ENCODE results near the gene AP3S2.
"Not testable (repeated sequence)": the region's sequence is repeated elsewhere in the genome, so short reads cannot be mapped to it uniquely, and the experiment has no call there.

Gene AP3S2

GRCh38 chr15:89837134-89837829, 56.5 kb downstream of the AP3S2 start:
- Histone ChIP-seq H3K4me3 (ENCODE audit: insufficient read depth, low read length, poor library complexity, severe bottlenecking) (no peak overlapping the region), H3K79me2 (ENCODE audit: insufficient read depth, low read length) (no peaks in the 10 kb centered on the region), H4K20me1 (ENCODE audit: low read depth, low read length) (no peaks in the 10 kb centered on the region), H3K27me3 (ENCODE audit: low read length) (no peaks in the 10 kb centered on the region), H3K36me3 (ENCODE audit: low read length) (no peaks in the 10 kb centered on the region), H3K9ac (ENCODE audit: low read length) (no peak overlapping the region), H3K9me2 (replicated peaks; ENCODE audit: insufficient read depth, low read length) (no peaks in the 10 kb centered on the region), H3K9me3 (ENCODE audit: insufficient read depth, low read length) (no peaks in the 10 kb centered on the region), H3F3A (ENCODE audit: insufficient read depth) (no peaks in the 10 kb centered on the region), H2AFZ (ENCODE audit: low read depth, low read length, severe bottlenecking) (no peak overlapping the region), H3K4me2 (ENCODE audit: low read depth, low read length, poor library complexity, severe bottlenecking) (no peak overlapping the region), H3K27ac (ENCODE audit: low read depth, low read length) (no peak overlapping the region)
- no peak for TF ChIP-seq EZH2phosphoT487 (conservative IDR thresholded peaks at IDR 0.05; ENCODE audit: low read length)
- TF ChIP-seq CTCF (IDR thresholded peaks at IDR 0.05; ENCODE audit: insufficient read depth, low read length, poor library complexity, severe bottlenecking) = no peak

GRCh38 chr15:89836267-89837133, 57.3 kb downstream of the AP3S2 start:
- Histone ChIP-seq H3K9me2 (replicated peaks; ENCODE audit: insufficient read depth, low read length) (no peaks in the 10 kb centered on the region), H3K4me2 (ENCODE audit: low read depth, low read length, poor library complexity, severe bottlenecking) (no peak overlapping the region), H3K9me3 (ENCODE audit: insufficient read depth, low read length) (no peaks in the 10 kb centered on the region), H3K36me3 (ENCODE audit: low read length) (no peaks in the 10 kb centered on the region), H2AFZ (ENCODE audit: low read depth, low read length, severe bottlenecking) (no peak overlapping the region), H3K9ac (ENCODE audit: low read length) (no peak overlapping the region), H3K27ac (ENCODE audit: low read depth, low read length) (no peak overlapping the region), H3F3A (ENCODE audit: insufficient read depth) (no peaks in the 10 kb centered on the region), H3K79me2 (ENCODE audit: insufficient read depth, low read length) (no peaks in the 10 kb centered on the region), H4K20me1 (ENCODE audit: low read depth, low read length) (no peaks in the 10 kb centered on the region), H3K4me3 (ENCODE audit: insufficient read depth, low read length, poor library complexity, severe bottlenecking) (no peak overlapping the region), H3K27me3 (ENCODE audit: low read length) (no peaks in the 10 kb centered on the region)
- TF ChIP-seq EZH2phosphoT487 (conservative IDR thresholded peaks at IDR 0.05; ENCODE audit: low read length) (no peak), CTCF (IDR thresholded peaks at IDR 0.05; ENCODE audit: insufficient read depth, low read length, poor library complexity, severe bottlenecking) (no peak)

GRCh38 chr15:89835176-89835564, 58.6 kb downstream of the AP3S2 start:
- no peak overlapping the region for H3K27ac ChIP-seq (ENCODE audit: low read depth, low read length)
- H3F3A ChIP-seq (ENCODE audit: insufficient read depth) = no peaks in the 10 kb centered on the region
- no peak overlapping the region for H3K4me3 ChIP-seq (ENCODE audit: insufficient read depth, low read length, poor library complexity, severe bottlenecking)
- no peak overlapping the region for H2AFZ ChIP-seq (ENCODE audit: low read depth, low read length, severe bottlenecking)
- no peaks in the 10 kb centered on the region for H4K20me1 ChIP-seq (ENCODE audit: low read depth, low read length)
- H3K36me3 ChIP-seq (ENCODE audit: low read length) = no peaks in the 10 kb centered on the region
- H3K9me2 ChIP-seq (replicated peaks; ENCODE audit: insufficient read depth, low read length) = no peaks in the 10 kb centered on the region
- no peaks in the 10 kb centered on the region for H3K79me2 ChIP-seq (ENCODE audit: insufficient read depth, low read length)
- H3K9me3 ChIP-seq (ENCODE audit: insufficient read depth, low read length) = no peaks in the 10 kb centered on the region
- no peak overlapping the region for H3K9ac ChIP-seq (ENCODE audit: low read length)
- no peak overlapping the region for H3K4me2 ChIP-seq (ENCODE audit: low read depth, low read length, poor library complexity, severe bottlenecking)
- H3K27me3 ChIP-seq (ENCODE audit: low read length) = no peaks in the 10 kb centered on the region
- TF ChIP-seq CTCF (IDR thresholded peaks at IDR 0.05; ENCODE audit: insufficient read depth, low read length, poor library complexity, severe bottlenecking) (no peak), EZH2phosphoT487 (conservative IDR thresholded peaks at IDR 0.05; ENCODE audit: low read length) (no peak)

GRCh38 chr15:89834465-89835175, 59.2 kb downstream of the AP3S2 start:
- H3K9me3 ChIP-seq (ENCODE audit: insufficient read depth, low read length); H3K27me3 ChIP-seq (ENCODE audit: low read length); H3K9me2 ChIP-seq (replicated peaks; ENCODE audit: insufficient read depth, low read length); H4K20me1 ChIP-seq (ENCODE audit: low read depth, low read length); H3K4me2 ChIP-seq (ENCODE audit: low read depth, low read length, poor library complexity, severe bottlenecking); H2AFZ ChIP-seq (ENCODE audit: low read depth, low read length, severe bottlenecking); H3K9ac ChIP-seq (ENCODE audit: low read length); H3K4me3 ChIP-seq (ENCODE audit: insufficient read depth, low read length, poor library complexity, severe bottlenecking); H3K36me3 ChIP-seq (ENCODE audit: low read length); H3K79me2 ChIP-seq (ENCODE audit: insufficient read depth, low read length); H3F3A ChIP-seq (ENCODE audit: insufficient read depth); H3K27ac ChIP-seq (ENCODE audit: low read depth, low read length): not testable (repeated sequence)
